Activated CD8-positive, alpha-beta memory T cell treated with anti-CD3 and anti-CD28 coated beads for 24 hours (primary cell): ENCODE measurements around the gene TRMT10B.
"Not testable (repeated sequence)": the region's sequence is repeated elsewhere in the genome, so short reads cannot be mapped to it uniquely, and the experiment has no call there.

ENCODE experiments used
- DNase-seq: peaks from one replicate; pipeline ENCODE4 v3.0.0-alpha.2; 2020

Gene TRMT10B

DNA sequence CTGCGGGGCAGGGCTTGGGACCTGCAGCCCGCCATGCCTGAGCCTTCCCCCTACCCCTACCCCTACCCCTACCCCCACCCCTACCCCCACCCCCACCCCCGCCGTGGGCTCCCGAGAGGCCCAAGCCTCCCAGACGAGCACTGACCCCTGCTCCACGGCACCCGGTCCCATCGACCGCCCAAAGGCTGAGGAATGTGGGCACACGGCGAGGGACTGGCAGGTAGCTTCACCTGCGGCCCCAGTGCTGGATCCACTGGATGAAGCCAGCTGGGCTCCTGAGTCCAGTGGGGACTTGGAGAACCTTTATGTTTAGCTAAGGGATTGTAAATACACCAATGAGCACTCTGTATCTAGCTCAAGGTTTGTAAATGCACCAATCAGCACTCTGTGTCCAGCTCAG, 1.5 kb upstream of the TRMT10B start:
- DNase-seq, result not testable (repeated sequence)

DNA sequence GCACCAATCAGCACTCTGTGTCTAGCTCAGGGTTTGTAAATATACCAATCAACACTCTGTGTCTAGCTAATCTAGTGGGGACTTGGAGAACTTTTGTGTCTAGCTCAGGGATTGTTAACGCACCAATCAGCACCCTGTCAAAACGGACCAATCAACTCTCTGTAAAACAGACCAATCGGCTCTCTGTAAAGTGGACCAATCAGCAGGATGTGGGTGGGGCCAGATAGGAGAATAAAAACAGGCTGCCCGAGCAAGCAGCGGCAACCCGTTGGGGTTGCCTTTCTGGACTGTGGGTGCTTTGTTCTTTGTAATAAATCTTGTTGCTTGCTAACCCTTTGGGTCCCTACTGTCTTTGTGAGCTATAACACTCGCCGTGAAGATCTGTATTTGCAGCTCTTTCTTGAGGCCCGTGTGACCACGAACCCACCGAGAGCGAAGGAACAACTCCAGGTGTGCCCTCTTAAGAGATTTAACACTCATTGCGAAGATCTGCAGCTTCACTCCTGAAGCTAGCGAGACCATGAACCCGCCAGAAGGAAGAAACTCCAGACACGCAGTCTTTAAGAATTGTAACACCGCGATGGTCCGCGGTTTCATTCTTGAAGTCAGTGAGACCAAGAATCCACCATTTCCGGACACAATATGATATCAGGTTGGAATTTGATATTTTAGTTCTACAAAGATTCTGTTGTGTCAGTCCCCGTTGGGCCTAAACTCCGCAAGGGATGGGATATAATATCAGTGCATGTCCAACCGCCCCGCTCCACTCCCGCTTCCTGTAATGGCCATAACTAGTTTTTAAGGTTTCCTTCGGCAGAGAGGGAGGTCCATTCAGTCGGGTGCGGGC, 740 bp upstream of the TRMT10B start:
- DNase-seq, result no peak

DNA sequence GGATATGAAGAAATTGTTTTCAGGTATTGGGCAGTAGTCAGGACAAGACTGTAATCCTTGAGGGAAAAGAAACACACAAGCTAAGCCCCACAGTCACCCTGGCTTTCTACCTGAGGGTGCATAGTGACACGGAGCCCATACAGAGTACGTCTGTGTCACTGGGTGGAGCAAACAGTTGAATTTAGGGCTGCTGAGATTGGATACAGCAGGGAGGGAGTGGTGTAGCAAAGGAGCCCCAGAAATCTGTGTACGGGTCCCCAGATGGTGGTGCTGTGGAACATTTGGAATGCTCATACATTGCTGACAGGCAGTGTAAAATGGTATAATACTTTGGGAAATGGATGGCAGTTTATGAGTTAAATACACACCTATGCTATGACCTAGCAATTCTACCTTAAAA, 5.1 kb downstream of the TRMT10B start:
- no peak for DNase-seq

DNA sequence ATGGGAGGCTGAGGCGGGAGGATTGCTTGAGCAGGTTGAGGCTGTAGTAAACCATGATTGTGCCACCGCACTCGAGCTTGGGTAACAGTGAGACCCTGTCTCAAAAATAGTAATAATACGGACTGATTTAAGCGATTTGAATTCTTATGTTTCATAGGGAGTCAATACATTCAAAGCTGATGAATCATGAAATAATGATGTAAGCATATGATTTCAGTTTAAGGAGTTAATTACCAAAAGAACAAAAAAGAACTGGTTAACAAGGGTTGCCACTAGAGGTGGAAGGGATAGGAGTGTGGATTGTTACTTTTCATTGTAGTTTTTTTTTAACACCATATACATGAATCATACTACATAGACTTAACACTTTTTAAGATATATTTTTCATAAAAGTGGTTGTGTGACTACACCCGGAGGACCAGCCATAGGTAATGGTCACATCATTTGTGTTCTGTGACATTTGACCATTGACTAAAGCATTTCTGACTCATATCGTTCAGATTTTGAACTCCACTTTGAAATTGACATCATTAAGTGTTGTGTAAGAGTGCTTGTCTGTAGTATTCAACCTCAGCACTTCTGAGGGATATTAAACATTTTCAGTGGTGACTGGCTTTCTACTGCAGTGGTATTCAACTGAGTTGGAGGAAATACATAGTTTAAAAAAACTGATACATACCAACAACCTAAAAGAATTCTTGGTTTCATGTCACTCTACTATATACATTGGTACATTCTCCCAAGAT, 7.0 kb downstream of the TRMT10B start:
- no peak for DNase-seq

DNA sequence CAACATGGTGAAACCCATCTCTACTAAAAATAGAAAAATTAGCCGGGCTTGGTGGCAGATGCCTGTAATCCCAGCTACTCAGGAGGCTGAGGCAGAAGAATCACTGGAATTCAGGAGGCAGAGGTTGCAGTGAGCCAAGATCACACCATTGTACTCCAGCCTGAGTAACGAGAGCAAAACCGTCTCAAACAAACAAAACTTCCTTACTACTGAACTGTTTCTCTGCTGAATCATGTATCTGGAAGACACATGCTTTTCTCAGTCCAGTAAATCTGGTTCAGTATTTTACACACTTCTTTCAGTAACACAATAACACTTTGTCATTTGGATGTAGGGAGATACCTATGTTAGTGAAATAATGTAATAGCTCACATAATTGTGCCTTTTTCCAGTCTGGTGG, 7.9 kb downstream of the TRMT10B start:
- DNase-seq, result no peak

DNA sequence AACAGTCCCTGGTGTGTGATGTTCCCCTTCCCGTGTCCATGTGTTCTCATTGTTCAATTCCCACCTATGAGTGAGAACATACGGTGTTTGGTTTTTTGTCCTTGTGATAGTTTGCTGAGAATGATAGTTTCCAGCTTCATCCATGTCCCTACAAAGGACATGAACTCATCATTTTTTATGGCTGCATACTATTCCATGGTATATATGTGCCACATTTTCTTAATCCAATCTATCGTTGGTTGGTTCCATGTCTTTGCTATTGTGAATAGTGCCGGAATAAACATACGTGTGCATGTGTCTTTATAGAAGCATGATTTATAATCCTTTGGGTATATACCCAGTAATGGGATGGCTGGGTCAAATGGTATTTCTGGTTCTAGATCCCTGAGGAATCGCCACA, 11.7 kb downstream of the TRMT10B start:
- DNase-seq, result not testable (repeated sequence)

DNA sequence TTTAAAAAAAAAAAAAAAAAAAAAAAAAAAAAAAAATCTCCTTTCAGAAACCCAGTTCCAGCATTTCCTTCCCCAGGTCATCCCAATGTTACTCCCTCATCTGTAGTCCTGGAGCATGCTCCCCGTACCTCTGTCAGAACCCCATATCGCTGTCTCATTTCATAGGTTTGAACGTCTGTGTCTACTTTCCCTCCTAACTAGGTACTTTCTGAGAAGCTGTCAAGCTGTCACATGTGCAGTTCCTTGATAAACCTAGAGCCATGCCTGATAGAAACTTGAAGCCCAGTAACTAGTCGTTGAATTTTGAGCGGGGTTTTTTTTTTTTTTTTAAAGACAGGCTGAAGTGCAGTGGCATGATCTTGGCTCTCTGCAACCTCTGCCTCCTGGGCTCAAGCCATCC, 15.7 kb downstream of the TRMT10B start:
- DNase-seq, result no peak

DNA sequence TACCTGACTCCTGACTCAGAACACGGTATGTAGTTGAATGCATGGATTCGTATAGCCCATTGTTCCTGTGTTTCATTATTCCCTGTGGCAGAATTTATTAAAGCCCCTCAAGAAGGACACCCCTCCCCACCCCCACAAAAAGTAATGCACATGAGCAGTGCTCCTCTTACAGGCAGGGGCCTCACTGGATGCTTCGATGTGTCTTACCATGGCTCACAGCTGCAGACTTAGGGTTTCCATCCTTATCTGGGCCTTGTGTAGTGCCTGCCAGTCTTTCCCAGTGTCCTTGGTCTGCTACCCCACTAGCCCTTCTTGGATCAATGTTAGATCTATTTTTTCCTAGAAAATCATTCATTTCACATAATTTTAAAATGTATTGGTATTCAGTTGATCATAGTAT, 16.4 kb downstream of the TRMT10B start:
- no peak for DNase-seq

DNA sequence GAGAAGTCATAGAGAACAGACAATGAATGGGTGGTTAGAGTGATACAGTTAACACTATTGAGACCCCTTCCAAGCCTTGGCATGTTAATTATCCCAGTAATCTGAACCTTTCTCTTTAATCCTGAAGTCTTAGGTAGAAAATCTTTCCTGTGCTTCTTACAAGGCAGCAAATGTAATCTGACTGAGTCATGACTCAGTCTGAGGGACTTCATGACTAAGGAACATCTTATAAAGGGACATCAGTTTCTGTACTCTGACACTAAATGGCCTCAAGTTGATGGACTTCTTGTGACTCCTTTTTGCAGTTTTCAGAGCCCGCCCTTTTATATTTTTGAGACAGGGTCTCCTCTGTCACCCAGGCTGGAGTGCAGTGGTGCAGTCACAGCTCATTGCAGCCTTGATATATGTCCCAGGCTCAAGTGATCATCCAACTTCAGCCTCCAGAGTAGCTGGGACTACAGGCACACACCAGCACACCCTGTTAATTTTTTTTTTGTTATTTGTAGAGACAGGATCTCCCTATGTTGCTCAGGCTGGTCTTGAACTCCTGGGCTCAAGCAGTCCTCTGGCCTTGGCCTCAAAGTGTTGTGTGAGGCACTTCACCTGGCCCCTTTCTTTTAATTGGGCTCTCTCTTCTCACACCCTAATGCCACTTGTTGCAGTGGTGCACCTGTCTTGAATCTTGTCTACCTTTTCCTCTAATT, 21.8 kb downstream of the TRMT10B start:
- no peak for DNase-seq

DNA sequence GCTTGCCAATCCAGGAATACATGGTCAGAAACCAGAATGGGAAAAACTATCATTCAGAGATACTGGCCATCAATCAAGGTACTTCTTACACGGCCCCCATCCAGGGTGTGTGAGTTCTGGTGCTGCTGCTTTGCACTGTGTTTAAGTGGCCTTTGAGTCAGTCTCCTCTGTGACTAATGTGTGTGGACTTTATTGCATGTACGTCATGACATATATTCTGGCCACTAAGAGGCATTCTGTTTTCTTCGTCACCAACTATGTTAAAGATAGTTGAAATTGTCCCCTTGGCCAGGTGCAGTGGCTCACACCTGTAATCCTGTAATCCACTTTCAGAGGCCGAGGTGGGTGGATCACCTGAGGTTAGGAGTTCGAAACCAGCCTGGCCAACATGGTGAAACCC, 22.7 kb downstream of the TRMT10B start:
- DNase-seq, result no peak

DNA sequence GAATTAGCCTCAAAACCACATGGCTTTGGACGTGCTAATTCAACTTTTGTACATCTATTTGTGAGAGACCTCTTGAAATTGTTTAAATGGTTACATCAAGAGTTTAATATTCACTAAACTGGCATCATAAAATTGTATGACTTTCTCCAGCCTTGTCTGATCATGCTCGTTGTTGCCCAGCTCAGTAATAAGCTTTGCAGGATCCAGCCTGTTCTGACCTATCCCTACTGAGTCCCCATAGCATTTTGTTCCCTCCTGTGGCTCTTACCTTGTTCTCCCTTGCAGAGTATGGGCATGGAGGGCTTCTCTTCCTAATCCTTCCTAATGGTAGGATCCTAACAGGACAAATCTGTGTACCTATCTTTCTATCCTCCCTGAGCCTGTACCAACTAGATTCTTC, 24.9 kb downstream of the TRMT10B start:
- DNase-seq, result no peak

DNA sequence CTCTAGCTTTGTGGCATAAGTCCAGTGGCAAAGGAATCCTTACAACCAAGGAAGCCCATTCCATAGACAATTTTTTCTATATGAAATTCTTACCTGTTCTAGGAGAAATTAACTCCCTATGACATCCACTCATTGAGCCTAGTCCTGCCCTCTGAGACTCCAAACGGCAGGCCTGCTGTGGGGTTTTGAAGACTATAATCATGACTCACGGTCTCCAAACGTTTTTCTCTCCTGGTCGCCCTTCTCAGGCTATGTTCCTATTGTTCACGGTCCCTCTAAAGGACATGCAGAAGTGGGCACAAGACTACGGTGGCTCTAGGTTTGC, 30.6 kb downstream of the TRMT10B start:
- DNase-seq, result no peak

DNA sequence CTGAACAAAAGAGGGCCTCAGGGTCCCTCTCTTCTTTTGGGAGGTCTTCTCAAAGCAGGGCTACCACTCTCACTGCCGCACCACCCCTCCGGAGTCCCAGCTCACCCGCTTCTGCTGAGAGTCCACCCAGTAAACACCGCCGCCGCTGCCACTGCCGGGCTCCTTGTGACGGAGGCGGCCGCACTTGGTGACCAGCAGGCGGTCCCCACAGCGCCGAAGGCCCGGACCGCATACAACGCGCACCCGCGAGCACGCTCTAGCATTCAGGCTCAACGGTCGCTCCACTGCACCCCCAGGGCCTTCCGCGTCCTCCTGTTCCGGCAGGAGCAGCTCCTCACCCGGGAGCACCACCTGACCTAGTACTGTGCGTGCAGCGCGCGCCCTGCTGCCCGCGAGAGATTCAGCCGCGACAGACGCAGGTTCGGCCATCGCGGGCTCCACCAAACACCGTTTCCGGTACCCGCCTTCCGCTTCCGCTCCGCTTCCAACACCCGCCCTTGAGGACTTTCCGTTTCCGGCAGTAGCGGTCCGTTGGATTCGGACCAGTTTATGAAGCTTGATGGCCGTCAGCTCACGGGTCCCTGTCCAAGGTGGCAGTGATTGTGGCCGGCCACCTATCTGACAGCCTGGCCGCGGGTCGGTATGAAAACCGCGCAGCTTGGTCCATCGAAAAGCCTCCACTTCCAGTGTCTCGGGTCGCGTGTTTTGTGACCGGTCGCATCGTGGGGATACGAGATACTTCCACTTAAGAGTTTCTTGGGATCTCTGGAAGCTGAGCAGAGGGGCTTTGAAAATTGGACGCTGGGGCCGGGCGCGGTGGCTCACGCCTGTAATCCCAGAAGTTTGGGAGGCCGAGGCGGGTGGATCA, 31.2 kb downstream of the TRMT10B start, which contains the start of gene EXOSC3:
TSS of gene EXOSC3 (minus strand) at position 449 of the 868 bp plus-strand sequence. CDS start at position 429, 20 bp downstream.
- DNase-seq, result peak; percentile 94

DNA sequence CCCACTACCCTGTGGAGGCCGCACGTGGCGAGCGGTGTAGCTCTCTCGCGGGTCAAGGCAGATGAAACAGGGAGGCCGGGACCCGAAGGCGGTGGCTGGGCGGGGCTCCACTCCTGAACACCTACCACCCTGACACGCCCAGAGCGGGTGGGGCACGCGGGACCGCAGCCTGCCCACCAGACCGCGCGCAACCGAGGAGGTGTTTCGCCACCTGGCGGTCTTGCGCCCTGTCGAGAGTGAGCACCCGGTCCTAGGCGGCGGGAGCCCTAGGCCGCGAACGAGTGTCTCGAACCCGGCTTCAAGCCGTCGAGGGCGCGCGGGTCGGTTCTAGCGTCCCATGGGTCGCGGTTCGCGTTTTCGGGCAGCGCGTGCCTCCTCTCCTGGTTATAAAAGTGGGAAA, 33.5 kb downstream of the TRMT10B start:
- DNase-seq, result no peak

DNA sequence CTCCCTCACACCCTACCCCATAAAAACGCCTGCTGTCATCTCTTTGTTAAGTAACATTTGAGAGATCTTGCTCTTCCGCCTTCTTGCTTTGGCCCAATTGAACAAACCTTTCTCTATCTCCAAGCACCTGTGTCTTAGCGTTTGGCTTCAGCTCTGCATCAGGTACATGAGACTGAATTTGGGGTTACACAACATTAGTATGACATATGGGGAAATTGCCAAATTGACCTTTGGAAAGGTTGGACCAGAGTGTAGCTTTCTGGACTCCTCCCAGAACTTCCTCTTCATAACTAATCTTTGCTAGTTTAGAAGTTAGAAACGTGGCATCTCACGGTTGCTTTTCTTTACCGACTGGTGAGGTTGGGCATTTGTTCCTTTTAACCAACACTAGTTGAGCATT, 34.7 kb downstream of the TRMT10B start:
- no peak for DNase-seq

DNA sequence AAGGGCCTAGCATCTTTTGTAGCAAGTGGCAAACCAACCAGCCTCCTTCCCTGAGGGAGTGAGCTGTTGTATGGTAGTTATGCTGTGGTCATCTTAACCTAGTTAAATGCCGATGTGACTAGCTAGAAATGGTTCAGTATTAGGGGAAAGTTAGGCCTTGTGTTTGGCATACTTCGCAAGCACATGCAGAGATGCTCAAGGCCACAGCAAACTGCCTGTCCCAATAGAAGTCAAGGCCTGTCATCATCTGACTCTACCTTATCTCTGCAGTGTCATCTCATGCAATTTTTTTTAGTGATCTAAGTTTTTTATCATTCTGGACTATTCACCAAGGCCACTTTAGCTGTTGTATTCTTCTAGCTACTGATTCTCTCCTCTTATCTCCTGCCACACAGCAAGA, 36.5 kb downstream of the TRMT10B start:
- no peak for DNase-seq

DNA sequence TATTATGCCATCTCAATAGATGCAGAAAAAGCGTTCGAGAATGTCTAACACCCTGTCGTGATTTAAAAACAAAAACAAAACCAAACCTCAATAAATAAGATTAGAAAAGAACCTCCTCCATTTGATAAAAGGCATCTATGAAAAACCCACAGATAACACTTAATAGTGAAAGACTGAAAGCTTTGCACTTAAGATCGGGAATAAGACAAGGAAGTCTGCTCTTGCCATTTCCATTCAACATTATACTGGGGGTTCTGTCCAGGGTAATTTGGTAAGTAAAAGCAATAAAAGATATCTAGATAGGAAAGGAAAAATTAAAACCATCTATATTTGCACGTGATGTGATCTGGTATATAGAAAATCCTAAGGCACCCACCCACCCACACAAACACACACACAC, 38.5 kb downstream of the TRMT10B start:
- no peak for DNase-seq

DNA sequence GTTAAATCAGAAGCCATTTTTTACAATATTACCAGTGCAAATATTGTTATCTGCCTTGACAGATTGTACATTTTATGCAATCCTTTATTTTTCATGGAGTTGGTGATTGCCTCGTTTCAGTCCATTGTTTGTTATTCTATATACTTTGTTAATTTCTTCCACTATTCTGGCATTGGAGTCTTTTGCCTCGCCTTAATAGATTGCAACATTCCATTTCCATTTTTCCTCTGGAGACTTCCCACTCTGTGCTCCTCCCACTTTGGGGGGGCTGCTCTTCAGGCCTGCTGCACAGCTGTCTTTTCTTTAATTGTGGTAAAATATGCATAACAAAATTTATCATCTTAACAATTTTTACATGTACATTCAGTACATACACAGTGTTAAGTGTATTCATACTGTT, 42.6 kb downstream of the TRMT10B start:
- no peak for DNase-seq

DNA sequence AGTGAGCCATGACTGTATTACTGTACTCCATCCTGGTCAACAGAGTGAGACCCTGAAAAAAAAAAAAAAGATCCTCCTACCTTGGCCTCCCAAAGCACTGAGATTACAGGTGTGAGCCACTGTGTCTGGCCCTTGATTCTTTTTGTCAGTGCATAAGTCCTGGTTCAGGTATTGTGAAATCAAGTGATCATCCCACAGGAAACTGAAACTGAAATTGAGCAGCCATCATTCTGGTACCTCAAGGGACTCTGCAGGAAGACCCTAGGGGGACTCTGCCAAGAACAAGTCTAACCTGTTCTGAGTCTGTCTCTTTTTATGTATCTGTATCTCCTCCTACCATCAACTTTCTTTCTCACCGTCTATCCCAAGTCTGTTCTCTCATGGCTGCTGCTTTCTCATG, 45.1 kb downstream of the TRMT10B start:
- no peak for DNase-seq

DNA sequence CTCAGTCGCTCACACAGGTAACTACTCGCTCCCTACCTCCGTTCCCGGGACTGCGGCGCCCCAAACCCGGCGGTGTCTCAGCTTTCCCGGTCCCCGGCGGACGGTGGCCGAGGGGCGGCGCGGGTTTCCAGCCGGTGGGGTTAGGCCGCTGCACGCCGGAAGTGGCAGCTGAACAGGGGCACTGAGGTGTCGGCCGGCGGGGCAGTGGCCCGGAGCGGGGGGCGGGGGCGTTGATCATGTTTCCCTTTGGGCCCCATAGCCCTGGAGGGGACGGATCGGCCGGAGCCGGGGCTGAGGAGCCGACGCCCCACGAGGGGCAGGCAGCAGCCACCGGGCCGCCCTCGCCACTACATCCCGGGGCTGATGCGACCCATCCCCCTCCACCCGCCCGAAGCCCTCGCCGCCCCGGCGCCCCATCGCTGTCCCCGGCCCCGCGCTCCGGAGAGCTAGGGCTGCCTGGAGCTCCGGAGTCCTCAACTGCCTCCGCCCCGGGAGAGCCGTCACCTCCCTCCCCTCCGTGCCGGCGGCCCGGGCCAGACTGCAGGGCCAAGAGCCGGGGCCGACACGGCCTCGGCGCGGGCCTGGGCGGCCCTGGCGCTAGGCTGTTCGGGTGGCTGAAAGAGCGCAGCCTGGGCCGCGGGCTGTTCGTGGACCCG, 47.2 kb downstream of the TRMT10B start, which contains the start of gene DCAF10:
TSS of gene DCAF10 (plus strand) at position 167 of the 656 bp plus-strand sequence. CDS start at position 237, 70 bp downstream.
- peak; percentile 99 for DNase-seq

DNA sequence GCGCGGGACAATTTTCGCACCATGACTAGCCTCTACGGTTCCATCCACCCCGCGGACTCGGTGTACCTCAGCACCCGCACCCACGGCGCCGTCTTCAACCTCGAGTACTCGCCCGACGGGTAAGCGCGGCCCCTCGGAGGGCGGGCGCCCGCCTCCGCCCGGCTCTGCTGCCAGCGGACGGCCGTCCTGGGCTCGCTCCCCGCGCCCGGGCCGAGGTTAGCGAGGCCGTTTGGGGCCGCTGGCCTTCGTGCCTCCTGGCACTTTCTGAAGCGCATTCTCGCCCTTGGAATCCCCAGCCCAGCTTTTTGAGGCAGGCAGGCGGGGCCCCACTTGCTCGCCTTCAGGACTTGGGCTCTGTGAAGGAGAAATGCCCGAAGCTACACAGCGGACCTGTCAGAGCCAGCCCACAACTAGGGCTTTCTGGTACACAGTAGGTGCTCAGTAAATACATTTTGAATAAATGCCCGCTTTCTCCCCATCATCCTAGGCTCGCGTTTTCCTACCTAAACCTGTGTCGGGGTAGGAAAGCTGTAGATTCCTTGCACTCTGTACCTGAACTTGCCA, 47.8 kb downstream of the TRMT10B start:
- no peak for DNase-seq
